Mucosa of descending colon (tissue), 3 donors: ENCODE results near the gene FARS2. TPM values are rescaled to one million over a fixed set of nuclear protein-coding genes. Genes with fewer than 3 reads are reported as not detected.

Experiments used
- ATAC-seq: fragments of 200-7000 bp; cut with Tn5 transposase; one replicate; pipeline ENCODE4 v1.9.1; 2020; ENCODE audit warnings: mild to moderate bottlenecking, moderate library complexity
- DNase-seq, 3 donors: peaks; one replicate each; pipeline ENCODE4 v3.0.0-alpha.2; 2020
- H3K36me3 ChIP-seq: fragments of 200-600 bp; one replicate; pipeline ENCODE4 v1.8.0; 2021; ENCODE audit warnings: low read depth, mild to moderate bottlenecking
- H3K4me1 ChIP-seq: fragments of 200-600 bp; one replicate; pipeline ENCODE4 v1.8.0; 2021; ENCODE audit warnings: low read depth, mild to moderate bottlenecking
- H3K4me3 ChIP-seq: fragments of 200-600 bp; one replicate; pipeline ENCODE4 v1.8.0; 2021; ENCODE audit warnings: mild to moderate bottlenecking
- H3K9me3 ChIP-seq: fragments of 200-600 bp; one replicate; pipeline ENCODE4 v1.8.0; 2021; ENCODE audit warnings: mild to moderate bottlenecking
- CTCF ChIP-seq: fragments of 200-600 bp; IDR thresholded peaks from one replicate; pipeline ENCODE4 v1.8.0; 2022; ENCODE audit warnings: antibody characterized with exemption, mild to moderate bottlenecking
- intact Hi-C, 2 donors: fragments of 100-400 bp; cut with DNase I in 1 of 2; cut with micrococcal nuclease in 1 of 2; formaldehyde crosslinking; loops; one replicate each; pipeline versions ENCODE4 v1.11.0 to v1.11.1; 2022; cut with DNase I, micrococcal nuclease
- total RNA-seq, 3 donors: library from RNA; stranded (reverse); fragmentation: NEBNext Ultra II Directional in 2 of 3; extraction: Animal tissue kit (Norgen Biotek cat#: 25700) in 2 of 3; gene quantifications; one replicate each; pipeline versions ENCODE4 v1.2.1 to v1.2.4, GENCODE V29; 2021 to 2023
- donor health status: DM: no; HTN: no; CAD: no; lungs with moderate emphysema.
- donor health status: DM: no; HTN: no; CAD: no.
- donor health status: DM: no; HTN: yes; CAD: no.

FARS2 gene
- total RNA-seq, 3 donors from 2014 or later, result 15.2 to 21.6 (median 17.2) TPM

- intact Hi-C loops, result no loop called here
- no peak for ATAC-seq
- no peaks in the 10 kb centered on the region for H3K9me3 ChIP-seq
- DNase-seq, result no peak
- no peak overlapping the region for H3K4me3 ChIP-seq
- no peaks in the 10 kb centered on the region for H3K4me1 ChIP-seq
- TF ChIP-seq CTCF, result no peak
- H3K36me3 ChIP-seq, result no peaks in the 10 kb centered on the region
These were observed 177.7 kb downstream of the FARS2 start for GRCh38 chr6:5438922-5439584.

GRCh38 chr6:5439749-5440148, 178.4 kb downstream of the FARS2 start:
- DNase-seq (no peak), ATAC-seq (peak; percentile 61)
- intact Hi-C loops, result no loop called here
- Histone ChIP-seq H3K9me3 (no peaks in the 10 kb centered on the region), H3K4me3 (no peak overlapping the region), H3K36me3 (no peaks in the 10 kb centered on the region), H3K4me1 (no peaks in the 10 kb centered on the region)
- no peak for TF ChIP-seq CTCF

GRCh38 chr6:5442319-5442718, 181.0 kb downstream of the FARS2 start:
- DNase-seq (no peak), ATAC-seq (no peak)
- Histone ChIP-seq H3K9me3 (no peaks in the 10 kb centered on the region), H3K4me1 (no peaks in the 10 kb centered on the region), H3K4me3 (no peak overlapping the region), H3K36me3 (no peaks in the 10 kb centered on the region)
- intact Hi-C loops, result no loop called here
- TF ChIP-seq CTCF, result no peak

- DNase-seq (no peak), ATAC-seq (no peak)
- Histone ChIP-seq H3K4me3 (no peak overlapping the region), H3K4me1 (no peaks in the 10 kb centered on the region), H3K9me3 (no peaks in the 10 kb centered on the region), H3K36me3 (no peaks in the 10 kb centered on the region)
- intact Hi-C loops, result no loop called here
- no peak for TF ChIP-seq CTCF
These were observed 181.6 kb downstream of the FARS2 start for GRCh38 chr6:5442916-5443315.

GRCh38 chr6:5443491-5443890, 182.2 kb downstream of the FARS2 start:
- ATAC-seq, result no peak
- H3K9me3 ChIP-seq, result no peaks in the 10 kb centered on the region

More at GRCh38 chr6:5443491-5443890, 182.2 kb downstream of the FARS2 start:
- Histone ChIP-seq H3K4me1 (no peaks in the 10 kb centered on the region), H3K36me3 (no peaks in the 10 kb centered on the region), H3K4me3 (no peak overlapping the region)
- intact Hi-C loops, result no loop called here
- DNase-seq, result no peak
- no peak for TF ChIP-seq CTCF
